ENCODE data around the gene COL15A1. TPM values are rescaled to one million over a fixed set of nuclear protein-coding genes. Genes with fewer than 3 reads are reported as not detected.

COL15A1 gene
- total RNA-seq, 1 experiment from 2014 or later, result 0.10 TPM

GRCh38 chr9:99066571-99066970, 122.9 kb downstream of the COL15A1 start:
- no peak overlapping the region for H3K4me3 ChIP-seq (ENCODE audit: low read depth in 2 of 2, low read length in 2 of 2)
- TF ChIP-seq CTCF (IDR thresholded peaks at IDR 0.05) (no peak), TCF7L2 (IDR thresholded peaks at IDR 0.05; ENCODE audit: low read depth, low read length) (no peak), REST (IDR thresholded peaks at IDR 0.05; ENCODE audit: insufficient read depth in 1 of 2, low read depth in 2 of 2, low read length in 1 of 2) (no peak), POLR2AphosphoS5 (IDR thresholded peaks at IDR 0.05; ENCODE audit: low read depth, low read length) (no peak), SIN3A (IDR thresholded peaks at IDR 0.05; ENCODE audit: borderline replicate concordance, insufficient read depth, low read depth, low read length) (no peak)
- ATAC-seq (no peak), DNase-seq (ENCODE audit: low read depth, low spot score) (no peak)
- CTCF ChIA-PET, result no interaction called here
- POLR2A ChIA-PET, result no interaction called here
- no TSS peak for BruUV-seq (replicated peaks)
- no peaks in the 10 kb centered on the region for H3K9me3 ChIP-seq (ENCODE audit: control insufficient read depth, insufficient read depth, low read depth, low read length)
- H3K27me3 ChIP-seq (ENCODE audit: control insufficient read depth, insufficient read depth, low read length), result no peaks in the 10 kb centered on the region; the same call in 1 of the 2 replicates
- intact Hi-C loops (cut with micrococcal nuclease; ENCODE audit: unreplicated experiment) (no loop called here), in situ Hi-C loops (cut with HindIII; ENCODE audit: low pct_unique_long_range_greater_than_20kb, low sequenced_read_pairs) (no loop called here)
- no peaks in the 10 kb centered on the region for H3K36me3 ChIP-seq (ENCODE audit: control insufficient read depth, insufficient read depth, low read length)
- H3K4me1 ChIP-seq (ENCODE audit: control insufficient read depth, insufficient read depth, low read length), result no peaks in the 10 kb centered on the region
- H3K27ac ChIP-seq (ENCODE audit: low read length), result no peak overlapping the region

- Histone ChIP-seq H3K9me3 (ENCODE audit: control insufficient read depth, insufficient read depth, low read depth, low read length) (no peaks in the 10 kb centered on the region), H3K36me3 (ENCODE audit: control insufficient read depth, insufficient read depth, low read length) (no peaks in the 10 kb centered on the region), H3K27ac (ENCODE audit: low read length) (no peak overlapping the region), H3K27me3 (ENCODE audit: control insufficient read depth, insufficient read depth, low read length) (no peaks in the 10 kb centered on the region), H3K4me3 (ENCODE audit: low read depth in 2 of 2, low read length in 2 of 2) (no peak overlapping the region), H3K4me1 (ENCODE audit: control insufficient read depth, insufficient read depth, low read length) (no peaks in the 10 kb centered on the region)
- DNase-seq (ENCODE audit: low read depth, low spot score) (no peak), ATAC-seq (no peak)
- TF ChIP-seq CTCF (IDR thresholded peaks at IDR 0.05) (no peak), SIN3A (IDR thresholded peaks at IDR 0.05; ENCODE audit: borderline replicate concordance, insufficient read depth, low read depth, low read length) (no peak), POLR2AphosphoS5 (IDR thresholded peaks at IDR 0.05; ENCODE audit: low read depth, low read length) (no peak), TCF7L2 (IDR thresholded peaks at IDR 0.05; ENCODE audit: low read depth, low read length) (no peak), REST (IDR thresholded peaks at IDR 0.05; ENCODE audit: insufficient read depth in 1 of 2, low read depth in 2 of 2, low read length in 1 of 2) (no peak)
- intact Hi-C loops (cut with micrococcal nuclease; ENCODE audit: unreplicated experiment), result no loop called here
- BruUV-seq (replicated peaks), result no TSS peak
- in situ Hi-C loops (cut with HindIII; ENCODE audit: low pct_unique_long_range_greater_than_20kb, low sequenced_read_pairs), result no loop called here
- ChIA-PET CTCF (no interaction called here), POLR2A (no interaction called here)
These were observed 125.4 kb downstream of the COL15A1 start for GRCh38 chr9:99069075-99069474.

Data from Panc1 (cell line).